Caco-2 (cell line): Measurements from ENCODE around the gene SUPT3H. TPM values are rescaled to one million over a fixed set of nuclear protein-coding genes. Genes with fewer than 3 reads are reported as not detected.

Experiments
- BruUV-seq: library from RNA; stranded (reverse); fragments of 400-500 nt; replicated peaks from 2 replicates; lab custom pipeline; 2021; lab: Mats Ljungman, UMichigan
- CTCF ChIA-PET: fragments of 300-600 bp; sonication (Branson Sonifier 250); formaldehyde crosslinking; loops from one replicate; lab custom pipeline; 2022; ENCODE audit warnings: antibody characterized with exemption; lab: Charles Lee
- POLR2A ChIA-PET: fragments of 300-600 bp; sonication (Branson Sonifier 250); formaldehyde crosslinking; loops from one replicate; lab custom pipeline; 2022; ENCODE audit warnings: antibody characterized with exemption; lab: Charles Lee
- DNase-seq, 2 experiments: peaks; one replicate each; pipeline versions ENCODE4 v3.0.0 to v3.0.0-alpha.2; 2020 to 2022
- H3K27me3 ChIP-seq: replicated peaks from 2 replicates; pipeline ENCODE4 v1.6.0; 2011; ENCODE audit warnings: low read length; ENCODE audit not compliant: control insufficient read depth, insufficient read depth
- H3K36me3 ChIP-seq: 2 replicates; pipeline ENCODE4 v1.5.1; 2011; ENCODE audit warnings: low read length; ENCODE audit not compliant: control insufficient read depth, insufficient read depth
- H3K4me1 ChIP-seq: fragments of 250-450 bp; sonication (Bioruptor Pico); 2 replicates; pipeline ENCODE4 v1.5.1; 2020; ENCODE audit warnings: mild to moderate bottlenecking
- H3K4me3 ChIP-seq: 2 replicates; pipeline ENCODE4 v1.5.1; 2011; ENCODE audit warnings: low read depth, mild to moderate bottlenecking, control low read depth, low read length
- H3K9me3 ChIP-seq: fragments of 250-450 bp; sonication (Bioruptor Pico); 2 replicates; pipeline ENCODE4 v1.5.1; 2020; ENCODE audit warnings: mild to moderate bottlenecking, moderate library complexity
- H3K27ac Mint-ChIP-seq: one replicate; pipeline ENCODE4 v1.8.0; 2022; ENCODE audit warnings: mixed read lengths; ENCODE audit not compliant: unreplicated experiment
- H3K27me3 Mint-ChIP-seq: one replicate; pipeline ENCODE4 v1.8.0; 2022; ENCODE audit warnings: mixed read lengths; ENCODE audit not compliant: insufficient read depth, unreplicated experiment
- H3K36me3 Mint-ChIP-seq: one replicate; pipeline ENCODE4 v1.8.0; 2022; ENCODE audit warnings: mild to moderate bottlenecking, mixed read lengths; ENCODE audit not compliant: insufficient read depth, unreplicated experiment
- H3K4me1 Mint-ChIP-seq: one replicate; pipeline ENCODE4 v1.8.0; 2022; ENCODE audit warnings: low read depth, mixed read lengths; ENCODE audit not compliant: unreplicated experiment
- H3K4me3 Mint-ChIP-seq: one replicate; pipeline ENCODE4 v1.8.0; 2022; ENCODE audit warnings: mild to moderate bottlenecking, moderate library complexity, mixed read lengths; ENCODE audit not compliant: unreplicated experiment
- H3K9me3 Mint-ChIP-seq: one replicate; pipeline ENCODE4 v1.8.0; 2022; ENCODE audit warnings: mixed read lengths; ENCODE audit not compliant: unreplicated experiment
- CTCF ChIP-seq, 2 experiments: fragments of 200-600 bp in 1 of 2; IDR thresholded peaks; 1 replicate in 1 of 2; 2 replicates in 1 of 2; pipeline versions ENCODE4 v1.5.1 to v1.8.0; 2011 to 2022; ENCODE audit warnings: antibody characterized with exemption in 1 of 2, control low read depth in 1 of 2, inconsistent platforms in 1 of 2, low read depth in 1 of 2, low read length in 1 of 2, mild to moderate bottlenecking in 1 of 2, moderate library complexity in 1 of 2; ENCODE audit not compliant: insufficient read depth in 1 of 2, severe bottlenecking in 1 of 2, unreplicated experiment in 1 of 2
- intact Hi-C: fragments of 100-400 bp; cut with micrococcal nuclease; formaldehyde crosslinking; loops from one replicate; pipeline ENCODE4 v1.10.0; 2022; ENCODE audit not compliant: unreplicated experiment
- total RNA-seq: library from RNA; stranded (reverse); gene quantifications from 2 replicates; pipeline ENCODE4 v1.2.3, GENCODE V29; 2022

Gene SUPT3H
- total RNA-seq, 1 experiment from 2014 or later, result 13.2 TPM

- no peak overlapping the region for H3K4me3 ChIP-seq
- Mint-ChIP-seq H3K27ac (no peak overlapping the region), H3K36me3 (no peaks in the 10 kb centered on the region), H3K4me1 (no peaks in the 10 kb centered on the region), H3K9me3 (no peaks in the 10 kb centered on the region), H3K4me3 (no peak overlapping the region), H3K27me3 (no peaks in the 10 kb centered on the region)
- no peak for DNase-seq
- no TSS peak for BruUV-seq
- TF ChIP-seq CTCF (IDR thresholded peaks at IDR 0.05; ENCODE audit: insufficient read depth in 1 of 2, low read depth in 1 of 2, low read length in 1 of 2, severe bottlenecking in 1 of 2, unreplicated experiment in 1 of 2), result no peak
- no peaks in the 10 kb centered on the region for H3K9me3 ChIP-seq
- no peaks in the 10 kb centered on the region for H3K36me3 ChIP-seq
- no peaks in the 10 kb centered on the region for H3K4me1 ChIP-seq
- intact Hi-C loops, result no loop called here
- ChIA-PET CTCF (no interaction called here), POLR2A (no interaction called here)
- no peaks in the 10 kb centered on the region for H3K27me3 ChIP-seq
Observed at GRCh38 chr6:44949596-44950201, 428.0 kb downstream of the SUPT3H start.

- no peaks in the 10 kb centered on the region for H3K36me3 ChIP-seq
- DNase-seq, result no peak
- Mint-ChIP-seq H3K4me1 (peaks cover 13% of the 10 kb centered on the region), H3K9me3 (peaks cover 17% of the 10 kb centered on the region), H3K36me3 (no peaks in the 10 kb centered on the region), H3K27me3 (no peaks in the 10 kb centered on the region), H3K27ac (no peak overlapping the region), H3K4me3 (no peak overlapping the region)
- ChIA-PET POLR2A (no interaction called here), CTCF (no interaction called here)
- intact Hi-C loops, result no loop called here
- no peaks in the 10 kb centered on the region for H3K27me3 ChIP-seq
- no peaks in the 10 kb centered on the region for H3K9me3 ChIP-seq
- no peak for TF ChIP-seq CTCF (IDR thresholded peaks at IDR 0.05; ENCODE audit: insufficient read depth in 1 of 2, low read depth in 1 of 2, low read length in 1 of 2, severe bottlenecking in 1 of 2, unreplicated experiment in 1 of 2)
- BruUV-seq, result no TSS peak
- H3K4me3 ChIP-seq, result no peak overlapping the region
- peaks cover 8% of the 10 kb centered on the region; the same call in 1 of the 2 replicates for H3K4me1 ChIP-seq
Observed at GRCh38 chr6:44943541-44943940, 434.2 kb downstream of the SUPT3H start.

GRCh38 chr6:44942798-44943197 is 434.9 kb downstream of the SUPT3H start:
- Mint-ChIP-seq H3K27ac (no peak overlapping the region), H3K36me3 (no peaks in the 10 kb centered on the region), H3K4me1 (peaks cover 13% of the 10 kb centered on the region), H3K9me3 (peaks cover 17% of the 10 kb centered on the region), H3K27me3 (no peaks in the 10 kb centered on the region), H3K4me3 (no peak overlapping the region)
- Histone ChIP-seq H3K4me3 (no peak overlapping the region), H3K27me3 (no peaks in the 10 kb centered on the region), H3K4me1 (peaks cover 8% of the 10 kb centered on the region; the same call in 1 of the 2 replicates), H3K9me3 (no peaks in the 10 kb centered on the region), H3K36me3 (no peaks in the 10 kb centered on the region)
- TF ChIP-seq CTCF (IDR thresholded peaks at IDR 0.05; ENCODE audit: insufficient read depth in 1 of 2, low read depth in 1 of 2, low read length in 1 of 2, severe bottlenecking in 1 of 2, unreplicated experiment in 1 of 2), result no peak
- POLR2A ChIA-PET, result no interaction called here
- no TSS peak for BruUV-seq
- DNase-seq, result no peak
- CTCF ChIA-PET, result no interaction called here
- intact Hi-C loops, result no loop called here
